GM18499 (cell line): ENCODE data around the gene CISTR.
"Not testable (repeated sequence)": the region's sequence is repeated elsewhere in the genome, so short reads cannot be mapped to it uniquely, and the experiment has no call there.

Experiments
- ATAC-seq: cut with Tn5 transposase; IDR thresholded peaks from one replicate; pipeline ENCODE4 v1.9.1; 2021; ENCODE audit warnings: moderate number of reproducible peaks; ENCODE audit not compliant: insufficient read depth, unreplicated experiment

CISTR gene

DNA sequence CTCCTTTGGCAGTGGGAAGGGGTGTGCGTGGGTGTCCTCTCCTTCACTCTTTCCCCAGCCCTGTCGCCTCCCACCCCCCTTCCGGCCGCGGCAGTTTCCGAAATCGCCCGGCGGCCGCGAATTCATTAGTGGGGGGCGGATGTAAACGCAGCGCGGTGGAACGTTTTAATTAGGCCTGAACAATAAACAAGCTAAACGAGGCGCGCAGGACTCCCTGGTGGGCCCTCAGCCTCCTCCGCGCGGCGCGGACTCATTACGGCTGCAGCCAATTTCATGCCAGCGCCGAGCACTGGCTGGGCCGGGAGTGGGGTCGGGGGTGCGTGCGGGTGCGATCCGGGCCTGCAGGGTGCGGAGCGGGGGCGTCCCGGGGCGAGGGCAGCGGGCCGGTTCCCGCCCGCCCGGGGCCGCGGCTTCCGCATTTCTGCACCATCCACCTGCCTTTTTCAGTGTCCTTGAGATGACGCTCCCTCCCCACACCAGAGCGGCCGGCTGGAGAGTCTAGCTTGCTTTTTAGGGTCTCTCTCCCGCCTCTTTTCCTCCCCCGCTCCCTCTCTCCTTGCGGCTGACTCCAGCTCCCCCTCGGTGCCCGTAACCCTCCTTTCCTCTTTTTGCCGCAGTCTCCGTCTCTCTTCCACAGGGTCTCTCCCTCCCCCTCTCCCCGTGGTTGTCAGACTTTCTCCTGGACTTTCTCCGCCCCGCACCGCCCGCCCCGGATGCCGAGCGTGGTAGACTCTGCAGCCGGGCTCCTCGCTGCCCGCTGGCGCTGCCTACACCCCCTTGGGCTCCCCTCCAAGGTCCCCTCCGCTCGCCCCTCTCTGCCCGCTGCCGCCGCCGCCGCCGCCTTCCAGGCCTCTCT is at the start of gene CISTR:
CISTR (minus strand) TSS at position 644 of the 856 bp plus-strand sequence.
- ATAC-seq: no peak

DNA sequence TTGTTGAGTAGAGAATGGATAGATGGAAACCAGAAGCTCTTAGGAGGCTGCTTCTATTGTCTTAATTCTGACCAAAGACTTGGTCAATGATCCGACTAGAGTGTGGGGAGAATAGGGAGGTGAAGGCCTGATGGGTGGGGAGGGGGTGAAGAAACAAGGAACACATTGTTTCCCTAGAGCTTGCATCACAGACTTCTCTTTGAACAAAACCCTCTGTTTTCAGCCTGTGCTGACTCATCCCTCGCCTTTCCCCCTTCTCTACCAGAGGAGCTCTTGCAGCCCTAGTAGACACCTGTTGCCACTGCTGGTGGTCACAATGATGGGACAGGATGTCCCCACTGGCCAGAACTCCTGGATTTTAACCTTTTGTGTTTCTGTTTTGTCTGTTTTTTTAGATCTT is 46.8 kb upstream of the CISTR start:
- ATAC-seq: no peak

DNA sequence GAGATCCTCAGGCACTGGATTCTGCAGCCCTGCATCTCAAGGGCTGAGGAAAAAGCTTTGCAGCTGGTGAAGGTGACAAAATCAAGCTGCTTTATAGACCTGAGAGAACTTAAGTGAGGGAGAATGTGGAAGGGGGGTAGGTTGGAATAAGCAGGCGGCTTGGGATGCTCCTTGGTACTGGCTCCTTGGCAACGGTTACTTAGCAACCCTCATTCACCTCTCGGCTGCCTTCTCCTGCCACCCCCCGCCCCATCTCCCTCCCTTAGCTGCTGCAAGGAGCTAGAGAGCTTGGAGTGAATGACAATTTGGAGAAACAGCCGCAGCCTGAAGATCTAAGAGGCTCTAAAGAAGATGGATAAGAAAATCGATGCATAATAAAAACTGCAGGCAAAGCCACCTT is 44.1 kb upstream of the CISTR start:
- ATAC-seq: no peak

DNA sequence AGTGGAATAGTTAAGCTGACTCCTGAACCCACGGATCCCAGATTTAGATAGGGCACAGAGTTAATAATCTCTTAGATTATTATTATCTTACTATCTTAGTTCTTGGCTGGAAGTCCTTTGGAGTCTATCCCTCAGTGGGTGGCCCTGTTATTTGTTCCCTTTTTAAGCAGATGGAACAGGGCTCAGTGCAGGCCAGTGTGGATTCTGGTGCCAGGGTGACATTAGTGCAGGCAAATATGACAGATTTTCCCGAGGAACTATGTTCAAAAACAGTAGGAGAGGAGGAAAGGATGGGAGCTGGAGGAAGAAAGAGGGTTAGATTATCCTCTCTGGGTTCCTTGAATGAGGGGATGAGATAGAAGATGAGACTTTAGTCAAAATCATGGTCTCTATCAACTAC is 41.4 kb upstream of the CISTR start:
- no peak for ATAC-seq

DNA sequence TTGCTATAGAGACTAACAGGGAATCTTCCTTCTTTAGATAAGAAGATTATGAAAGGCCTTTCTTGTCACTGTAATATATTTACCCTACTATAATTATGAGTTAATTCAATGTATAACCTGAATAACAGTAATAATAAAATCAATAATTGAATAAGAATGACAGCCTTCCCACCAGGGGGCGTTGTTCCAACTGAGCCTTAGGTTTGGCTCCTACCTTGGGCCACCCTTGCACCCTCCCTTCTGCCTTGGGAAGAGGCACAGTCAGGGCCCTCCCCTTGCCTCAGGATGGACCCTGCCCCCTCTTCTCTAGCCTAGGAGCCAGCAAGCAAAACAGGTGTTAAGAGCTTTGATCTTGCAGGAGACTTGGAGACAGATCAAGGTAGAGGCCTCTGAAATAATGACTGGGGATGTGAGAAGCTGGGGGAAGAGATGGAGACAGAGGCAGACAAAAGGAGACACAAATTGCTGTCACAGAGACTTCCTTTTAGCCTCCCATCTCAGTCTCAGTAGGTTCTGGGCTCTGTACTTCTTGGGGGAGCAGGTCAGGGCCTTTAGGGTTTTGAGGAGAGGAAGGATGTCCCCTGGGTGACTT is 40.1 kb upstream of the CISTR start:
- no peak for ATAC-seq

DNA sequence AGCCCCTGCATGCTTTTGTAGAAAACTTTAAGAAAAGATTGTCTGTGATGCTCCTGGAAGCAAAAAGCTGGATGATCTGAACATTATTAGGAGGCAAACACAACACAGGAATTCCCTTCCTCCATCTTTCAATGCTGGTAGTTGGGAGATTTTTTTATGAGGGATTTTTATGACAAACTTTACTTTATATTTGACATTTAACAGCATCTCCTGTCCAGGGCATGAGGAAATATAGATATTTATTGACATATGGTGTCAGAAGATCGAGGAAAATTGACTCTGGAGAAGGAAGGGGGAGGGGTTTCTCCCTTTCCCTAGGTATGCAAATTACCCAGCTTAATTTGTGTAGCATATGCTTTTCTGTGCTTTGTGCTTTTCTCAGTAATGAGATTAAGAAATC is 37.8 kb upstream of the CISTR start:
- no peak for ATAC-seq

DNA sequence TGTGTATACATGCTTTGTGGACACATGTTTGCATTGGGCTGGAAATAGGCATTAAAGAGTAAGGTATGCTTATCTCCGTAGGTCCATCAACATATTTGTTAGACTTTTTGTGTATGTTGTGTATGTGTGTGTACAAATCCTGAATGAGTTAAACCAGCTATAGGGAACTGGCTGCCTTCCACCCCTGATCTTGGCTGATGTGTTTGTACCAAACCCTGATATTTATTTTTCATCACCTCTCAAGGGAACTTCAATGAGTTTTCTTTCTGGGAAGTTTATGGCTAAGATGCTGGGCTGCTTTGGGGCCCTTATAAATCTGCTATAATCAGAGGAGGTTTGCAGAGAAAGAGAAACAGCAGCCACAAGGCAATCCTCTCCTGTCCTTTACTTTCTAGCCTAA is 37.1 kb upstream of the CISTR start:
- ATAC-seq: no peak

DNA sequence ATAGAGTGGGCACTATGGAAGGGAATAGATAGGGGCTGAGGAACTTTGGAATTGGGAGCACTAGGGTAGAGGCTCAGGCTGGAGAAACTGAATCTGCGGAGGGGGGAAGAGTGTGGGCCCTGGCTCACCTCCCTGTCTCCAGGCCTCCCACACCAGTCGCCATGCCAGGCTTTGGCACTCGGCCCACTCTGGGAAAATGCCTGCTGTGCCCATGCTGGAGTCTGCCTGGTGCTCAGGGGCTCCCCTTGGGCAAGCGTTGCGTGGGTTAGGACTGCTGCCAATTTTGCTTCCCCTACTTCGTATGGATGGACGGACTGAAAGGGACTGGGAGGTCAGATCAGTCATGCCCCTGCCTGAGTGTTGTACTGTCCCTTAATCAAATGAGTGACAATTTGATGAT is 34.6 kb upstream of the CISTR start:
- no peak for ATAC-seq

DNA sequence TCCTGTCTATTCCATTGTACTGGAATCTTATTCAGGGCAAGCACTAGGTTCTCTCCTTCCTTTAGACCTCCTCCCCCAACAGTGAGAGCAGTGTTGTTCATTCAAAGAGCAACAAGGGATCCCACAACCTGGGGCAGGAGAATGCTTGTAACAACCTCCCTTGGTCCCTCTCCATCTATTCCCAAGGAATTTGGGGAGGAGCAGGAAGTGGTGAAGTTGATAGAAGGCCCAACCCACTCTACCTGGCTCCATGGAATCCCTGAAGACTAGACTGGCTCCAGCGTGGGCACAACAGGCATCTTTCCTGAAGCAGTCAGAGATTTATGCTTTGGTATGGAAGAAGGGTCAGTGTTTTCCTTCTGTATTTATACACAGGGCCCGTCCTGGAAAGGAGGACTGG is 33.4 kb upstream of the CISTR start:
- ATAC-seq: no peak

DNA sequence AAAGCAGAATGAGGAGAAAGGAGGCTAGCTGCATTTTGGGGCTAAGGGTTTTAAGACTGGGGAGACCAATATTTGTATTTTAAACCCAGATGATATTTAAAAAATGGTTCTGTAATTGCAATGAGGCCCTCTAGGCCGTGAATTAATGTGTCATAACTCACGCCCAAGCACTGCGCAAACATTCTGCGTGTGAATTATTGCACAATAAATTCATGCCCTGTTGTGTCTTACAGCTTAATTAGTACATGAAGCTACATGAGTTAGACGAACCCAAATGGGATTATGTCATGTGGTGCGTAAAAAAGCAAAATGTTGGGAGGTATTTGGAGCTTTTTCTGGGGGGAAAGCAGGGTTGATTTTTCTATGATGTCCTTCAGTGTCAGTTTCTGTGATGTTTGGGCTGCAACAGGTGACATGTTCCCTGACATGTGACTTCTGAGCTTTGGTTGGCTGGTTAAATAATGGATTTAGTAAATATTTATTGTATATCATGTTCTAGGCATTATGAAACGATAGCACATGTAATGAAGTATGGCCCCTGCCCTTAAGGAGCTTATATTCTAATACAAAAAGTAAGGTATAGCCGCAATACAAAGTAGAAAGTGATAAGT is 30.4 kb upstream of the CISTR start:
- ATAC-seq: no peak

DNA sequence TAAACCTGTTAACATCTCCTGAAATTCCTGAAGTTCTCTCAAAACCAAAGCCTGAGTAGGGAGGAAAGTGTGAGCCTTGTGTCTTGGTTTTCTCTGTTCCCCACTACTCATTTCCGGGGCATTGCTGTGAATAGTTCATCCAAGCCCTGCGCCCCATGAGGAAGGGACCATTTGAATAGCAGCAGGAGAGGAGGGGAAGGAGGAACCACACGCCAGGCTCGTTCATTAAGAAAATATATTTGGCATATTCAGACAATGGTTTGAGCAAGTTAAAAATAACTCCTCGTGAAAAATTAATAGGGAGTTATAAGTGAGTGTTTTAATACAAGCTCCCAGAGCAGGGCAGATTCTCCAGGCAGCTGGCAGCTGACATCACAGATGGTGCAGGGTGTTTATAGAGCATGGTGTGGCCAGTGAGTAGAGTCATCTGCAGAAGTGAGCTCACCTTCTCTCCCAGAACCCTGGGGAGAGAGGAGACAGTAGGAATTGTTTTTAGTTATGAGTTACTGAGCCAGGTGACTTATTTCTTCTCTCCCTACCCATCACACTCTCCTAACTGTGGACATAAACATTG is 29.5 kb upstream of the CISTR start:
- no peak for ATAC-seq

DNA sequence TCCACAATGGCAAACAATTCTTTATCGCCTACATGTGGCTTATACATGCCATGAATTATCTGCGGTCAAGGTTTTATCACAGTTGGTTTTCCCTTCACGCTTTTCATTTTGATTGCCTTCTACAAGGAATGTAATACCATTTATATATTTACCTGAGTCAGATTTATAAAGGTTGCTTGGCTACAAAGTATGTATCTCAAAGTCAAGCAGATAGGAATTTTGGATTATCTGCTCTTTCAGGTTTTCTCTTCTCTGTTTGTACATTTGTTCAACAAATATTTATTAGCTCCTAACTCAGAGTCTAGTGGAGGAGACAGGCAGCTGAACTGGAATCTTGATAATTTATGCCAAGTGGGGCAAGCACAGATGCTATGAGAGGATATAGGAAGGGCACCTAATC is 28.5 kb upstream of the CISTR start:
- no peak for ATAC-seq

DNA sequence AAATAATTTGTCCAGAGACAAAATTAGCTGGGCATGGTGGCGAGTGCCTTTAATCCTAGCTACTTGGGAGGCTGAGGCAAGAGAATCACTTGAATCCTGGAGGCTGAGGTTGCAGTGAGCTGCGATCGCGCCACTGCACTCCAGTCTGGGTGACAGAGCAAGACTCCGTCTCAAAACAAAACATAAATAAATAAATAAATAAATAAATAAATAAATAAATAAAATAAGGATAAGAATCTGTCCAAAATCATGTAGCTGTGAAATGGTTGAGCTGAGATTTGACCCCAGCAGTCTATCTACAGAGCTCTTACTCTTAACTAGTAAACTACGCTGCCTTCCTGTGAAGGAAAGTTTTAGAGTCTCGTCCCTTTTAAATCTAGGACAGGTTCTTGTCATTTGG is 27.9 kb upstream of the CISTR start:
- not testable (repeated sequence) for ATAC-seq

DNA sequence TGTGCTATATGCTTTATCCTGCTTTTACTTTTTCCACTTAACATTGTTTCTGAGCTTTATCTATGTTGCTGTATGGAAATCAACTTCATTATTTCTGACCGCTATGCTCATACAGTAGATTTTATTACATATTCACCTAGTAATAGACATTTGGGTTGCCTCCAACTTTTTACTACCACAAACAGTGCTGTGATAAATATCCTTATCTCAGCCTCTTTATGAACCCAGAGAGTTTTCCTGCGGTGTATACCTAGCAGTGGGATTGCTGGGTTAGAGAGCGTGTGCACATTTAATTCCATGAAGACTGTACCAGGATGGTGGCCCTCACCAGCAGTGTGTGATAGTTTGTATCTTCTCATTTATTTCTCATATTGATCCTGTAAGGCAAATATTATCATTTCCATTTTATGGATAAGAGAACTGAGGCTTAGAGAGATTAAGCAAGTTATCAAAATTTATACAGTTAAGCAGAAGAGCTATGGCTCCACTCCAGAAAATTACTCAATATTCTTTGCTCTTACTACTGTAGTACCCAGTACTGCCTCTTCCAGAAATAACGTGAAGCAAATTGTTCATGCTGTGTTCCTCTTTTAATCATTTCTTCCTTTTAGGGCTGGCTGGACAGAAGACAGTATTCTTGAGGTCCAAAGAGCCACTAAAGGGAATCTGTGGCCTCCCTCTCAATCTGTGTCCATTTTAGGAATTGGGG is 26.3 kb upstream of the CISTR start:
- ATAC-seq: no peak

DNA sequence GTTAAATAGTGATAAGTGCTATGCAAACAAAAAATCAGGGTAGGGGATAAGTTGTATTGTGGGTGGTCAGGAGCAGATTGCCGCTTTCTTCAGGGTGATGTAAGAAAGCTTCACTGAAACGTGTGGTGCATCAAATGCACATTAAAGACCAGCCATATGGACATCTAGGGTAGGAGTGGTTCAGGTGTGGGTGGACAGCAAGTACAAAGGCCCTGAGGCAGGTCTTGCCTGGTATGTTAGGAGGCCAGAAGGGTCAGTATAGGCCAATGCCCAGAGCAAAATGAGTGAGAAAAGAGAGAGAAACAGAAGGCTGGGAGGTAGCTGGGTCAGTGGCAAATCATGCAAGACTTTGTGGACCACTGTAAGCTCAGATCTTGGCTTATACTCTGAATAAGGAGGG is 25.6 kb upstream of the CISTR start:
- no peak for ATAC-seq

DNA sequence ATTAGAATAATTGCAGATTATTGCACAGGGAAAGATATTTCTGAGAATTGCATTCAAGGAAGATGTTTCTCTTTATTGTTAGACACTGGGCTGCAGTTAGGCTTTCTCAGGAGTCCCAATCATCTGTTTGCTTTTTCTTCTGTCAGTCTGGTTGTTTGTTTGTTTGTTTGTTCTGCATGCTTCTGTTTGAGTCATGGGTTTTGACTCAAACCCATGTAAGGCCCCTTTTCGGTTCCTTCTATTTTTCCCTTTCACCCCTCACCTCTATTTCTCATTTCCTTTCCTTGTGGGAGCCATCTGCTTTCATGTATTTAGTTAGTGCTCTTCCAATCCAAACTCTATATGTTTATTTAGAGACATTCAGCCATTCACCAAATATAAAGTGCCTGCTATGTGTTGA is 25.1 kb upstream of the CISTR start:
- ATAC-seq: no peak

DNA sequence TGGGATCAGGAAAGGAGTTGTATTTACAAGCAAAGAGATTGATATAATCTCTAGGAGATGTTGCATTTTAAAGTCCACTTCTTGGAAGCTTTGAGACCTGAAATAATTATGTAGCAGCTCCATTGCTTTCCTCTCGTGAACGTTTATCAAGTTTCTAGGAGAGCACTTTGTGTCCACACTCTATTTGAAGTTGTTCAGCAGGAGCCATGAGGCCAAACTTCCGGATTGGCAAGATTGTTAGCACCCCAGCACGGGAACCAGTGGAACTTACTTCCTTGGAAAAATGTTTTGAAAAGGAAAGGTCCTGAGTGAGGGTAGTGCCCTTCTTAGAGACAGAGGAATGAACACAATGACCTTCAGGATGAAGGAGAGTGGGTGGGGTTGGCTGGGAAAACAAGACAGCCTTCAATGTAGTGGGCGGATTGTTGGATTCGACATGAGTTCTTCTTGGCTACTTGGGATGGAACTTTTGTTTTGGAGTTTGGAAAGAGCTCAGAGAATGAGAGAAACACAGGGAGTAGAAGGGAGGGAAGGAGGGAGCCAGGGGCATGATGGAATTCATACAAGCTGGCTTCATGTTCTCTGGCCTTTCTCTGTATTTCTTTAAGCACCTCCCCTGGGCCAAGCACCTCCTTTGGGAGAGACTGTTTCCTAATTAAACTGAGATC is 23.8 kb upstream of the CISTR start:
- no peak for ATAC-seq

DNA sequence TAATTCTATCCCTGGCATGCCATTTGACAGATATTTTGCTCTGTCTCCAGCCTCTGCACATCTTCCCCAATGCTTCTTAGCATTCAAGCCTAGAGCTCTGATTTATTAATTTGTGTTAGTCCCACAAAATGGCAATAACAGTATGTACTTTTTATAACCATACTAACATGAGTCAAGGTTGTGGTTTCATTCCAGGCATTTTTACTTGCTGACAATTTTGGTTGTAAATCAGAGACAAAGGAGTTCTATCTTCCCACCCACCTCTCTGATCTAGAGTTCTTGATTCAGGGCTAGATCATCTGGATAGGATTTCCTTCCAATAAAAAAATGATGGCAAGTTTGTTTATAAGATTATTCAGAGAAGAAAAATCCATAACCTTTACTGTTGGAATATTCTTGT is 18.5 kb upstream of the CISTR start:
- ATAC-seq: no peak

DNA sequence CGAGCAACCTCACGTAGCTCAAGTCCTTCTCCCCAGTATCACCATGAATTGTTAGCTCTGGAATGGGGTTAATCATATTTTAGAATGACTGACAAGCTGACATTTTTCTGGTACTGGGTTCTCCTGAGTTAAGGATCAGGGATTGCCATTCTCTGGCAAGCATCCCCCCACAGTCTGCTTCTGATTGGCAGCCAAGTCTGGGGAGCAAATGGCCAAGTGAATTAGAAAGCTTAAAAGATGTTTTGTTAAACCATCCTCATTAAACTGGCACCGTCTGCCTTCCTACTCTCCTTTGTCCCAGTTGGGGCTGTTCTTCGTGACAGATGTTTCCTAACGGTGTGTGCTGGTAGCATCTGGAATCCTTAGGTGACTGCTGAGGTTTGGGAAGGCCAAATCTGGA is 17.2 kb upstream of the CISTR start:
- ATAC-seq: no peak

DNA sequence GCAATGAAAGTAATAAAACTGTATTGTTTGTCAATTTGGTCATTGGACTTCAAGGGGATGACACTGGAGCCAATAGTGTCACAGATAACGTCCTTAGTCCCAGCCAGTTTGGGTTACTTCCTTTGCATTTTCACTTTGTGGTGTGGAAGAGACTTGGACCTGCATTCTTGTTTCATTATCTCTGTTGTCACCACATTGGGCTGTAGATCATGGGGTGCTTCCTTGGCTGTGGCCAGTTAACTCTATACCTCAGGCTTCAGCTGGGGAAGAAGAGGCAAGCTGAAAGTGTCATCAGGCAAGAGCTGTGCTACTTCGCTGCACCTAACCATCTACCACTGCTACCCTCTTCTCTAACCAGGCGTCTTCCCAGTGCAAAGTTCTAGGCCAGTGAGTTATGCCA is 15.1 kb upstream of the CISTR start:
- ATAC-seq: no peak
